Loucy (cell line): ENCODE results near the gene NRG3.
"Not testable (repeated sequence)": the region's sequence is repeated elsewhere in the genome, so short reads cannot be mapped to it uniquely, and the experiment has no call there.

Source experiments
- EZH2phosphoT487 ChIP-seq: fragments of 200-600 bp; IDR thresholded peaks from 2 replicates; pipeline ENCODE4 v1.6.1; 2018; ENCODE audit warnings: antibody characterized with exemption, mild to moderate bottlenecking, moderate library complexity, borderline replicate concordance
- TF ChIP-seq, protein P1 (sequence below): fragments of 200-600 bp; sonication (generic); conservative IDR thresholded peaks from 2 replicates; pipeline ENCODE4 v1.5.1; 2014; ENCODE audit warnings: mild to moderate bottlenecking, antibody characterized with exemption, low read length

DNA sequence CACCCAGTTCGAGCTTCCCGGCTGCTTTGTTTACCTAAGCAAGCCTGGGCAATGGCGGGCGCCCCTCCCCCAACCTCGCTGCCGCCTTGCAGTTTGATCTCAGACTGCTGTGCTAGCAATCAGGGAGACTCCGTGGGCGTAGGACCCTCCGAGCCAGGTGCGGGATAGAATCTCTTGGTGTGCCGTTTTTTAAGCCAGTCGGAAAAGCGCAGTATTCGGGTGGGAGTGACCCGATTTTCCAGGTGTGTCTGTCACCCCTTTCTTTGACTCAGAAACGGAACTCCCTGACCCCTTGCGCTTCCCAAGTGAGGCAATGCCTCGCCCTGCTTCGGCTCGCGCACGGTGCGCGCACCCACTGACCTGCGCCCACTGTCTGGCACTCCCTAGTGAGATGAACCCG, 474.6 kb downstream of the NRG3 start:
- TF ChIP-seq, protein P1, sequence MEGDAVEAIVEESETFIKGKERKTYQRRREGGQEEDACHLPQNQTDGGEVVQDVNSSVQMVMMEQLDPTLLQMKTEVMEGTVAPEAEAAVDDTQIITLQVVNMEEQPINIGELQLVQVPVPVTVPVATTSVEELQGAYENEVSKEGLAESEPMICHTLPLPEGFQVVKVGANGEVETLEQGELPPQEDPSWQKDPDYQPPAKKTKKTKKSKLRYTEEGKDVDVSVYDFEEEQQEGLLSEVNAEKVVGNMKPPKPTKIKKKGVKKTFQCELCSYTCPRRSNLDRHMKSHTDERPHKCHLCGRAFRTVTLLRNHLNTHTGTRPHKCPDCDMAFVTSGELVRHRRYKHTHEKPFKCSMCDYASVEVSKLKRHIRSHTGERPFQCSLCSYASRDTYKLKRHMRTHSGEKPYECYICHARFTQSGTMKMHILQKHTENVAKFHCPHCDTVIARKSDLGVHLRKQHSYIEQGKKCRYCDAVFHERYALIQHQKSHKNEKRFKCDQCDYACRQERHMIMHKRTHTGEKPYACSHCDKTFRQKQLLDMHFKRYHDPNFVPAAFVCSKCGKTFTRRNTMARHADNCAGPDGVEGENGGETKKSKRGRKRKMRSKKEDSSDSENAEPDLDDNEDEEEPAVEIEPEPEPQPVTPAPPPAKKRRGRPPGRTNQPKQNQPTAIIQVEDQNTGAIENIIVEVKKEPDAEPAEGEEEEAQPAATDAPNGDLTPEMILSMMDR = not testable (repeated sequence)
- TF ChIP-seq EZH2phosphoT487 = not testable (repeated sequence)
